SIG-M5 treated with dmso at 0.1 percent for 504 hours (cell line): ENCODE results near the gene SLC34A1.
"Not testable (repeated sequence)": the region's sequence is repeated elsewhere in the genome, so short reads cannot be mapped to it uniquely, and the experiment has no call there.

ENCODE experiments used
- DNase-seq: peaks from one replicate; lab custom pipeline; 2025; ENCODE audit not compliant: unreplicated experiment; lab: John Stamatoyannopoulos, UW

The SLC34A1 gene

GRCh38 chr5:177405312-177405711 lies 21.1 kb downstream of the SLC34A1 start:
- DNase-seq: no peak

DNA sequence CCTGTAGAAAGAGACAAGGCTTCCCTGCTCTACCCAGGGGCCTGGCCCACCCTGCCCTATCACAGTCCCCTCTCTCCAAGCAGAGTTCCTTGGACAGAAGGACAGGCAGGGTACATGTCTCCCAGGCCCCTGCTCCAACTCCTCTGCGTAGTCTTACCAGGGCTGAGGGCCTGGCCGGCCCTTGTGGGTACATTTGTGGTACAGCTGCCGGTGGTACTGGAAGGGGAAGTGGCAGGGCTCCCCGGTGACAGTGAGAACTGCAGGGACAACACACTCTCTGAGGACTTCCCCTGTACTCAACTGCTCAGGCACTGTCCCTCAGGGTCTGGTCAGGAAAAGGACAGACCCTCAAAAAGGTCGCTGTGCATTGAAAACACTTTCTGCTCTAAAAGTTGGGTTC lies 21.6 kb downstream of the SLC34A1 start:
- DNase-seq: peak; percentile 79

DNA sequence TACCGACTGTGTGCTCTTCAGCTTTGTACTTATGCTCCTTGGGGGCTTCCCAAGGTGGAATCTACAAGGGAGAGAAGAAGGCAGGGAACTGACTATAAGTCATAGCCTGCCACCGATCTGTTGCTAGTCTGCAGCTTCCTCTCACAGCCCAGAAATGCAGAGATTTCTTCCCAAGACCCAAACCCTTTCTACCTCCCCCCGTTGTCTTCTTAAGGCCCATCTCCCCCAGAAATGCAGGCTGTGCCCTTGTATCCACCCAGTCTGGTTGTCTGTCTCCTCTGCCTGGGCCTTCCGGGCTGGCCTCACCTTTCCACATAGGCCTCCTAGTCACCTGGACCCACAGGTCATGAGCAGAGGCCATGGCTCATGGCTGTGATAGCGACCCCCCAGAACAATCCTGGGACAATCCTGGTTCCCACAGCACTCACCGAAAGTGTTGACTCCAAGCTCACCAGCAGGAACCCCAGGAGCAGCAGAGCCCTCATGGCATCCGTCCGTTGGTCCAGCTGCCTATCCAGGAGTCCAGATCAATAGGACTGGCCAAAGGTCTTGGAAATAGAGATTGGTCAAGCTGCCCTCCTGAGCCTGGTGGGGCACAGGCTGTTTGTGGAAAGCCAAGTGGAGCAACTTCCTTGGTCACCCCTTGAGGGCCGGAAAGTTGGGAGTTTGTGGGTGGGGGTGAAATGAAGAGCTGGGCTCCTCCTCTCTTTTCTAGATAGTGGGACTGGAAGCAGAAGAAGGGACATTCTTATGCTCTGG lies 25.0 kb downstream of the SLC34A1 start, which contains the start of gene F12:
F12 (minus strand) TSS at position 522 of the 759 bp plus-strand sequence; CDS start at position 485, 37 bp downstream.
- no peak for DNase-seq

GRCh38 chr5:177410575-177410974 lies 26.3 kb downstream of the SLC34A1 start:
- peak; percentile 23 for DNase-seq

- DNase-seq: no peak
These were observed 28.5 kb downstream of the SLC34A1 start for GRCh38 chr5:177412603-177413233.

GRCh38 chr5:177414481-177414880 lies 30.2 kb downstream of the SLC34A1 start:
- DNase-seq: no peak

DNA sequence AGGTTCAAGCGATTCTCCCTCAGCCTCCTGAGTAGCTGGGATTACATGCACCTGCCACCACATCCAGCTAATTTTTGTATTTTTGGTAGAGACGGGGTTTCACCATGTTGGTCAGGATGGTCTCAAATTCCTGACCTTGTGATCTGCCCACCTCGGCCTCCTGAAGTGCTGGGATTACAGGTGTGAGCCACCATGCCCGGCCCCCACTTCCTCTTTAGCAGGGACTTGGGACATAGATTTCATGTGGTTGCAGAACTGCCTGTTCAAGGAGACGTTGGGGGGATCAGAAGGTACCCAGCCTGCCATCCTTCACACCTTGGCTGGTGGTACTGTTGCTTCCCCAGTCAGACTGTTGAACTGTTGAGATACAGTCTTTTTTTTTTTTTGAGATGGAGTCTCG lies 32.8 kb downstream of the SLC34A1 start:
- DNase-seq: not testable (repeated sequence)

- DNase-seq: peak; percentile 42
These were observed 34.8 kb downstream of the SLC34A1 start for GRCh38 chr5:177419046-177419445.

DNA sequence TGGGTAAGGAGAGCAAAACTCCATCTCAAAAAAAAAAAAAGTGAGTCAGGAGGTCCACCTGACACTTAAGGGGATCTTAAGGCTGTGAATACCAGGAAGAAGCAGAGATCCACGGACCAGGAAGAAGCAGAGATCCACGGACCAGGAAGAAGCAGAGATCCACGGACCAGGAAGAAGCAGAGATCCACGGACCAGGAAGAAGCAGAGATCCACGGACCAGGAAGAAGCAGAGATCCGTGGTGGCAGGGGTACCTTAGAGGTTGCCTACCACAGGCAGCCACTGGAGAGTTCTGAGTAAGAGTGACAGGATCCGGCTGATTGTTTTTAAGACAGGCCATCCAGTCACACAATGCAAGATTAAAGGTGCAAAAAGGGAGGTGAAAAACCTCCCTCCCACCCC lies 36.2 kb downstream of the SLC34A1 start:
- DNase-seq: not testable (repeated sequence)

DNA sequence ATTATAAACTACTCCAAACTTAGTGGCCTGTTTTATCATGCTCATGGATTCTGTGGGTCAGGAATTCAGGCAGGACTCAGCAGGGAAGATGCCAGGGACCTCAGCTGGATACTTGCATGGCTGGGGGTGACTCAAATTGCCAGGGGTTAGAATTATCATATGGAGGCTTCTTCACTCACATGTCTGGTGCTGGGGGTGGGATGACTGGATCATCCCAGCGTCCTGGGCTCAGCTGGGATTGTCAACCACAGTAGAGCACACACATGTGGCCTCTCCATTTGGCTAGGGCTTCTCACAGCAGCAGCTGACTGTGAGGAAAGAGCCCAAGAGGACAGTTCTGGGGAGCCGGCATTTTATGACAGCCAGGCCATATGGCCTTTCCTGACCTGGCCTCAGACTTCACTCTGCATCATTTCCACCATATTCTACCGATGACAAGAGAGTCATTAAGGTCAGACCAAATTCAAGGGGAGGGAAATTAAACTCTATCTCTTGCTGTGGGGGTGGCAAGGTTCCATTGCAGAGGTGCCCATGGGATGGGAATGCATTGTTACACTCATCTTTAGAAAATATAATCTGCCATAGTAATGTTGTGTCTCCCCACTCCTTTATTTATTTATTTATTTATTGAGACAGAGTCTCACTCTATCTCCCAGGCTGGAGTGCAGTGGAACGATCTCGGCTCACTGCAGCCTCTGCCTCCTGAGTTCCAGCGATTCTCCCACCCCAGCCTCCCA lies 37.0 kb downstream of the SLC34A1 start:
- no peak for DNase-seq

GRCh38 chr5:177423671-177424070 lies 39.4 kb downstream of the SLC34A1 start:
- DNase-seq: no peak

- DNase-seq: no peak
These were observed 41.1 kb downstream of the SLC34A1 start for GRCh38 chr5:177425196-177425800.

- peak; percentile 100 for DNase-seq
These were observed 41.7 kb downstream of the SLC34A1 start for GRCh38 chr5:177425801-177426565.

GRCh38 chr5:177426566-177427210 lies 42.5 kb downstream of the SLC34A1 start, which contains the start of gene GRK6:
Gene GRK6 (plus strand): TSS chr5:177426676. CDS start chr5:177426846, 170 bp downstream.
- DNase-seq: peak; percentile 53

GRCh38 chr5:177427211-177427822 lies 43.1 kb downstream of the SLC34A1 start:
- peak; percentile 40 for DNase-seq

DNA sequence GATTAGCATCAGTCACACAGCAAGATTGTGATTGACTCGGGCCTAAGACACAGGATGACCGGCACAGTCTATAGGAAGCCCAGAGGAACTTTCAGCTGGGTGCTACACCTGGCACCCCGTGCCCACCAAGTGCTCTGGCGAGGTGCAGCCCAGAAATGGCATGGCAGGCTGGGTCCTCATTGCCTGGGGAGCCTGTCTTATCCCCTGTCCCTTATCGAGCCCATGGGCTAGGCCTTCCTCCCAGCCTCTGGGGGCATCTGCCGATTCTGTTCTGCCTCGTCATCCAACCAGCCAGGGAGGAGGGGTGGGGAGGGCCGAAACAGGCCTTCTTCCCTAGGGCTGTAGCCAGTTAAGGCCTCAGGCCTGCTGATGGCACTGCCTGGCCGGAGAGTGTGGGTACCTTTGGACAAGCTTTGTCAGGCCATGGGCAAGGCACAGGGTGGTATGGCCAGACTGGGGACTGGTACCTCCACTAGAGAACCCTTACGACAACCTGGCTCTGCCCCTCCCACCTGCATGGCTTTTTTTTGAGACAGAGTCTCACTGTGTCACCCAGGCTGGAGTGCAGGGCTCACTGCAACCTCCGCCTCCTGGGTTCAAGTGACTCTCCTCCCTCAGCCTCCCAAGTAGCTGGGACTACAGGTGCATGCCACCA lies 43.8 kb downstream of the SLC34A1 start:
- peak; percentile 65 for DNase-seq

- DNase-seq: peak; percentile 34
These were observed 44.5 kb downstream of the SLC34A1 start for GRCh38 chr5:177428574-177429217.

- peak; percentile 99 for DNase-seq
These were observed 45.2 kb downstream of the SLC34A1 start for GRCh38 chr5:177429248-177430040.
